Endothelial cell of umbilical vein (primary cell): ENCODE results near the gene EPYC.

Experiments
- EZH2 ChIP-seq: IDR thresholded peaks from 2 replicates; pipeline ENCODE4 v1.6.1; 2012; ENCODE audit warnings: borderline replicate concordance, low read depth, mild to moderate bottlenecking, moderate library complexity, low read length, inconsistent platforms; ENCODE audit not compliant: severe bottlenecking
- GATA2 ChIP-seq: IDR thresholded peaks from 2 replicates; pipeline ENCODE4 v1.7.0; 2011; ENCODE audit warnings: low read depth, mild to moderate bottlenecking, moderate library complexity, mixed read lengths, low read length; ENCODE audit not compliant: insufficient read length, insufficient read depth
- JUN ChIP-seq: IDR thresholded peaks from 2 replicates; pipeline ENCODE4 v1.6.1; 2011; ENCODE audit warnings: borderline replicate concordance, low read depth; ENCODE audit not compliant: insufficient read length, insufficient read depth
- MYC ChIP-seq: IDR thresholded peaks from one replicate; pipeline ENCODE4 v1.6.1; 2011; ENCODE audit warnings: mild to moderate bottlenecking, low read depth, low read length
- POLR2A ChIP-seq: IDR thresholded peaks from 2 replicates; pipeline ENCODE4 v1.6.1; 2012; ENCODE audit warnings: low read depth, mild to moderate bottlenecking, control low read depth, low read length
- POLR2AphosphoS5 ChIP-seq: IDR thresholded peaks from 2 replicates; pipeline ENCODE4 v1.6.1; 2012; ENCODE audit warnings: low read depth, mild to moderate bottlenecking, control low read depth, low read length, moderate library complexity; ENCODE audit not compliant: insufficient read depth
- TF ChIP-seq, protein P1 (sequence below), 2 donors: IDR thresholded peaks; 1 replicate in 1 of 2; 2 replicates in 1 of 2; pipeline ENCODE4 v1.5.1; 2011; ENCODE audit warnings: low read length in 2 of 2, mild to moderate bottlenecking in 2 of 2, moderate library complexity in 2 of 2, control low read depth in 1 of 2, inconsistent platforms in 1 of 2, low read depth in 1 of 2; ENCODE audit not compliant: insufficient read depth in 1 of 2; ENCODE audit errors: extremely low read depth in 1 of 2
- TF ChIP-seq, protein P2 (sequence below): IDR thresholded peaks from 2 replicates; pipeline ENCODE4 v1.6.1; 2011; ENCODE audit not compliant: insufficient read depth, insufficient read length

DNA sequence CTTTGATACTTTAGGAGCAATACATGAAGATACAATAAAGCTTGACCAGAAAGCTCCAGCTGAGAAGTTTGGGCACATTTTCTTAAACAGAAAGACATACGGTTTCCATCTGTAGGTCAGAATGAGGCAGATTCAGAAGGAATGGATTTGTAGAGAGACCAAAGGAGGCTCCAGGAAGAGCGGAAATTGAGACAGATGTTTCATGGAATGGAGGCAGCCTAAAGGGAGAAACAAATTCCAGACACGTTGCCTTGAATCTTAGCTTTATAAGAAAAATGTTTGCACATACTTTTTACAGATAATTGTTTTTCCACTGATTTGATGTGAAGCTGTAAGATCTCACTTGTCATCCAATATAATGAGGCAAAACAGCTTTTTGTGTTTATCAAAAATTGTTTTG, 24.8 kb downstream of the EPYC start:
- TF ChIP-seq, protein P1, sequence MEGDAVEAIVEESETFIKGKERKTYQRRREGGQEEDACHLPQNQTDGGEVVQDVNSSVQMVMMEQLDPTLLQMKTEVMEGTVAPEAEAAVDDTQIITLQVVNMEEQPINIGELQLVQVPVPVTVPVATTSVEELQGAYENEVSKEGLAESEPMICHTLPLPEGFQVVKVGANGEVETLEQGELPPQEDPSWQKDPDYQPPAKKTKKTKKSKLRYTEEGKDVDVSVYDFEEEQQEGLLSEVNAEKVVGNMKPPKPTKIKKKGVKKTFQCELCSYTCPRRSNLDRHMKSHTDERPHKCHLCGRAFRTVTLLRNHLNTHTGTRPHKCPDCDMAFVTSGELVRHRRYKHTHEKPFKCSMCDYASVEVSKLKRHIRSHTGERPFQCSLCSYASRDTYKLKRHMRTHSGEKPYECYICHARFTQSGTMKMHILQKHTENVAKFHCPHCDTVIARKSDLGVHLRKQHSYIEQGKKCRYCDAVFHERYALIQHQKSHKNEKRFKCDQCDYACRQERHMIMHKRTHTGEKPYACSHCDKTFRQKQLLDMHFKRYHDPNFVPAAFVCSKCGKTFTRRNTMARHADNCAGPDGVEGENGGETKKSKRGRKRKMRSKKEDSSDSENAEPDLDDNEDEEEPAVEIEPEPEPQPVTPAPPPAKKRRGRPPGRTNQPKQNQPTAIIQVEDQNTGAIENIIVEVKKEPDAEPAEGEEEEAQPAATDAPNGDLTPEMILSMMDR (IDR thresholded peaks at IDR 0.05; ENCODE audit: extremely low read depth in 1 of 2, insufficient read depth in 1 of 2, low read depth in 1 of 2, low read length in 2 of 2), result no peak
- TF ChIP-seq POLR2A (no peak), EZH2 (no peak), POLR2AphosphoS5 (no peak), JUN (no peak), GATA2 (no peak), MYC (no peak)
- TF ChIP-seq, protein P2, sequence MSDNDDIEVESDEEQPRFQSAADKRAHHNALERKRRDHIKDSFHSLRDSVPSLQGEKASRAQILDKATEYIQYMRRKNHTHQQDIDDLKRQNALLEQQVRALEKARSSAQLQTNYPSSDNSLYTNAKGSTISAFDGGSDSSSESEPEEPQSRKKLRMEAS, result no peak
